ENCODE measurements around the gene VPS13C.

- TF ChIP-seq CTCF (IDR thresholded peaks at IDR 0.05; ENCODE audit: low read length) (no peak), EZH2 (IDR thresholded peaks at IDR 0.05; ENCODE audit: borderline replicate concordance, low read length) (no peak)
Observed at GRCh38 chr15:61832223-61832622, 228.0 kb downstream of the VPS13C start.

Measured in OCI-LY1 (cell line).